Chondrocyte (in vitro differentiated cells): ENCODE results near the gene TNFRSF19. TPM values are rescaled to one million over a fixed set of nuclear protein-coding genes. Genes with fewer than 3 reads are reported as not detected.

Source experiments
- DNase-seq: peaks from one replicate; pipeline ENCODE4 v3.0.0; 2021; ENCODE audit warnings: mixed read lengths, low spot score
- H3K27ac Mint-ChIP-seq: one replicate; pipeline ENCODE4 v1.8.0; 2021; ENCODE audit warnings: mild to moderate bottlenecking, moderate library complexity, mixed read lengths; ENCODE audit not compliant: unreplicated experiment
- H3K27me3 Mint-ChIP-seq: 2 replicates; pipeline ENCODE4 v1.8.0; 2021; ENCODE audit warnings: low read depth, mixed read lengths
- H3K36me3 Mint-ChIP-seq: 2 replicates; pipeline ENCODE4 v1.8.0; 2021; ENCODE audit warnings: low read depth, mixed read lengths
- H3K4me1 Mint-ChIP-seq: 2 replicates; pipeline ENCODE4 v1.8.0; 2021; ENCODE audit warnings: low read depth, mild to moderate bottlenecking, mixed read lengths
- H3K4me3 Mint-ChIP-seq: one replicate; pipeline ENCODE4 v1.8.0; 2021; ENCODE audit warnings: mild to moderate bottlenecking, moderate library complexity, mixed read lengths; ENCODE audit not compliant: unreplicated experiment
- H3K9me3 Mint-ChIP-seq: 2 replicates; pipeline ENCODE4 v1.8.0; 2021; ENCODE audit warnings: low read depth, mixed read lengths
- CTCF ChIP-seq: fragments of 200-600 bp; sonication (generic); IDR thresholded peaks from 2 replicates; pipeline ENCODE4 v1.5.0; 2021; ENCODE audit warnings: antibody characterized with exemption, mild to moderate bottlenecking, moderate library complexity
- total RNA-seq: library from RNA; stranded (reverse); gene quantifications from 3 replicates; pipeline ENCODE4 v1.2.1, GENCODE V29; 2021

Gene TNFRSF19
- total RNA-seq, 1 donor from 2014 or later = 1.3 TPM

- TF ChIP-seq CTCF = no peak
- no peak for DNase-seq
- Mint-ChIP-seq H3K4me3 (no peak overlapping the region), H3K27me3 (no peaks in the 10 kb centered on the region), H3K9me3 (no peaks in the 10 kb centered on the region), H3K27ac (peak overlapping the region; percentile 37), H3K4me1 (peaks cover 24% of the 10 kb centered on the region), H3K36me3 (no peaks in the 10 kb centered on the region)
Observed at GRCh38 chr13:23723471-23723870, 153.3 kb downstream of the TNFRSF19 start.

GRCh38 chr13:23724196-23724970 lies 154.2 kb downstream of the TNFRSF19 start:
- no peak for TF ChIP-seq CTCF
- no peaks in the 10 kb centered on the region for H3K27me3 Mint-ChIP-seq
- H3K4me1 Mint-ChIP-seq = peaks cover 24% of the 10 kb centered on the region
- H3K9me3 Mint-ChIP-seq = no peaks in the 10 kb centered on the region
- no peak overlapping the region for H3K4me3 Mint-ChIP-seq
- DNase-seq = no peak
- peaks cover 4% of the 10 kb centered on the region for H3K36me3 Mint-ChIP-seq
- H3K27ac Mint-ChIP-seq = no peak overlapping the region

Other genes with a start within 250 kb of the TNFRSF19 start
- 67.7 to 87.9 TPM (median 85.8 TPM) in 3 replicates for gene SACS, start 136.7 kb upstream of the TNFRSF19 start, total RNA-seq